Retinal pigment epithelial cell (primary cell): Measurements from ENCODE around the gene SNTB2.

Source experiments
- DNase-seq: peaks from one replicate; pipeline ENCODE4 v3.0.0-alpha.2; 2010; ENCODE audit warnings: low read depth
- H3K4me3 ChIP-seq: 2 replicates; pipeline ENCODE4 v1.5.1; 2011; ENCODE audit warnings: mild to moderate bottlenecking, low read length, control low read depth, moderate library complexity
- CTCF ChIP-seq: conservative IDR thresholded peaks from 2 replicates; pipeline ENCODE4 v1.5.1; 2011; ENCODE audit warnings: low read depth, low read length, control low read depth, inconsistent platforms

SNTB2 gene

GRCh38 chr16:69318911-69319289 lies 131.9 kb downstream of the SNTB2 start:
- no peak overlapping the region for H3K4me3 ChIP-seq
- no peak for TF ChIP-seq CTCF
- DNase-seq: no peak

- DNase-seq: no peak
- no peak overlapping the region for H3K4me3 ChIP-seq
- TF ChIP-seq CTCF: no peak
These were observed 132.4 kb downstream of the SNTB2 start for GRCh38 chr16:69319381-69319780.

GRCh38 chr16:69319826-69320739 lies 133.1 kb downstream of the SNTB2 start:
- DNase-seq: no peak
- no peak overlapping the region for H3K4me3 ChIP-seq
- no peak for TF ChIP-seq CTCF

GRCh38 chr16:69320740-69321073 lies 133.7 kb downstream of the SNTB2 start:
- no peak for TF ChIP-seq CTCF
- DNase-seq: no peak
- no peak overlapping the region for H3K4me3 ChIP-seq

GRCh38 chr16:69321080-69321479 lies 134.1 kb downstream of the SNTB2 start:
- TF ChIP-seq CTCF: no peak
- no peak for DNase-seq
- no peak overlapping the region for H3K4me3 ChIP-seq

- no peak for TF ChIP-seq CTCF
These were observed 135.4 kb downstream of the SNTB2 start for GRCh38 chr16:69322343-69322742.

GRCh38 chr16:69323415-69323814 lies 136.5 kb downstream of the SNTB2 start:
- no peak overlapping the region for H3K4me3 ChIP-seq
- no peak for TF ChIP-seq CTCF
- no peak for DNase-seq

More at GRCh38 chr16:69322343-69322742, 135.4 kb downstream of the SNTB2 start:
- DNase-seq: no peak
- no peak overlapping the region for H3K4me3 ChIP-seq
